ENCODE data around the gene OLFML1. TPM values are rescaled to one million over a fixed set of nuclear protein-coding genes. Genes with fewer than 3 reads are reported as not detected.

OLFML1 gene
- total and polyA plus RNA-seq, 12 donors: 4.0 to 12.6 (median 6.2) TPM

DNA sequence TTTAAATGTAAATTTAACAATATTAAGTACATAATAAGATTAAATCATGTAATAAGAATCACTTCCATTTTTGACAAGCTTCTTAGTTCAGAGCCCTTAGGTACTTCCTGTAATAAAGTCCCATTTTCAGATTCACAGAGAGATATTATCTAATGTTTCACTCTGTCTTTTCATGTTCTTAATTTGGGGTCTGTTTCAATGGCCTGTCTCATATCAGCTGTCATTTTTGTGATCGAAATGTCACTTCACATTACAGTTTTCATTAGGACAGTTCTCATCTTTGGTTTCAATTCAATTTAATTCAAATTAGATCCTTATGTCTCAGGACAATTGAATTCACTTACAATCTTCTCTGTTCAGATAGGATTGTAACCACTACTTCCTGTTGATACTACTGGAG is 22.6 kb upstream of the OLFML1 start:
- TF ChIP-seq, protein P1, sequence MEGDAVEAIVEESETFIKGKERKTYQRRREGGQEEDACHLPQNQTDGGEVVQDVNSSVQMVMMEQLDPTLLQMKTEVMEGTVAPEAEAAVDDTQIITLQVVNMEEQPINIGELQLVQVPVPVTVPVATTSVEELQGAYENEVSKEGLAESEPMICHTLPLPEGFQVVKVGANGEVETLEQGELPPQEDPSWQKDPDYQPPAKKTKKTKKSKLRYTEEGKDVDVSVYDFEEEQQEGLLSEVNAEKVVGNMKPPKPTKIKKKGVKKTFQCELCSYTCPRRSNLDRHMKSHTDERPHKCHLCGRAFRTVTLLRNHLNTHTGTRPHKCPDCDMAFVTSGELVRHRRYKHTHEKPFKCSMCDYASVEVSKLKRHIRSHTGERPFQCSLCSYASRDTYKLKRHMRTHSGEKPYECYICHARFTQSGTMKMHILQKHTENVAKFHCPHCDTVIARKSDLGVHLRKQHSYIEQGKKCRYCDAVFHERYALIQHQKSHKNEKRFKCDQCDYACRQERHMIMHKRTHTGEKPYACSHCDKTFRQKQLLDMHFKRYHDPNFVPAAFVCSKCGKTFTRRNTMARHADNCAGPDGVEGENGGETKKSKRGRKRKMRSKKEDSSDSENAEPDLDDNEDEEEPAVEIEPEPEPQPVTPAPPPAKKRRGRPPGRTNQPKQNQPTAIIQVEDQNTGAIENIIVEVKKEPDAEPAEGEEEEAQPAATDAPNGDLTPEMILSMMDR (IDR thresholded peaks at IDR 0.05): no peak
- no peak for TF ChIP-seq POLR2A (IDR thresholded peaks at IDR 0.05)
- H3K4me3 ChIP-seq: no peak overlapping the region

DNA sequence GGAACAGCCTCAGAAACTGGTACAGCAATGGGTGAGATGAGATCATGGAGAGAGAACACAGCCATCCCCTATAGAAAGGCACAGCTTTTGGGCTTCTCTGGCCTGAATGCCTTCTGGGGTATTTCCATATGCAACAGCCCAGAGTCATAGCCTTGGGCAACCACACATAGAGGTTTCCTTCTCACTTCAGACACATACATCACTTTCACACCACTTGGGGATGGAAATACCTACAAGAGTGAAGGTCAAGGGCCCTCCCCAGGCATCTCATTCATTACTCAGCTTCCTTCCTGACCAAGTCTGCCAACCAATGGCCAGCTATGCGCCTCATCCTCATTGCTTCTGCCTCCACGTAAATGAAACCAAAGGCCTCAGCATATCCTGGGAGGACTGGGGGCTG is 17.7 kb upstream of the OLFML1 start:
- 65 to 93% (median 86%) methylated on average over 2 of the region's 2 CpGs for WGBS, 4 donors
- intact Hi-C loops (cut with DNase I): no loop called here
- no peak overlapping the region for H3K4me3 ChIP-seq
- no peaks in the 10 kb centered on the region for H3K27me3 ChIP-seq
- TF ChIP-seq POLR2A (IDR thresholded peaks at IDR 0.05): no peak
- TF ChIP-seq, protein P1 (IDR thresholded peaks at IDR 0.05): no peak
- no peaks in the 10 kb centered on the region for H3K36me3 ChIP-seq (replicated peaks in 1 of 2)
- no peak for DNase-seq
- H3K9me3 ChIP-seq (replicated peaks in 1 of 3): no peaks in the 10 kb centered on the region
- H3K4me1 ChIP-seq (replicated peaks in 1 of 2): no peaks in the 10 kb centered on the region
- no peak overlapping the region for H3K27ac ChIP-seq

More for the DNA sequence above, 22.6 kb upstream of the OLFML1 start:
- 80 to 93% (median 84%) methylated on average over 1 of the region's 1 CpG for WGBS, 4 donors
- Histone ChIP-seq H3K36me3 (replicated peaks in 1 of 2) (no peaks in the 10 kb centered on the region), H3K27me3 (no peaks in the 10 kb centered on the region), H3K27ac (no peak overlapping the region), H3K4me1 (replicated peaks in 1 of 2) (no peaks in the 10 kb centered on the region), H3K9me3 (replicated peaks in 1 of 3) (no peaks in the 10 kb centered on the region)
- DNase-seq: no peak
- intact Hi-C loops (cut with DNase I): no loop called here

DNA sequence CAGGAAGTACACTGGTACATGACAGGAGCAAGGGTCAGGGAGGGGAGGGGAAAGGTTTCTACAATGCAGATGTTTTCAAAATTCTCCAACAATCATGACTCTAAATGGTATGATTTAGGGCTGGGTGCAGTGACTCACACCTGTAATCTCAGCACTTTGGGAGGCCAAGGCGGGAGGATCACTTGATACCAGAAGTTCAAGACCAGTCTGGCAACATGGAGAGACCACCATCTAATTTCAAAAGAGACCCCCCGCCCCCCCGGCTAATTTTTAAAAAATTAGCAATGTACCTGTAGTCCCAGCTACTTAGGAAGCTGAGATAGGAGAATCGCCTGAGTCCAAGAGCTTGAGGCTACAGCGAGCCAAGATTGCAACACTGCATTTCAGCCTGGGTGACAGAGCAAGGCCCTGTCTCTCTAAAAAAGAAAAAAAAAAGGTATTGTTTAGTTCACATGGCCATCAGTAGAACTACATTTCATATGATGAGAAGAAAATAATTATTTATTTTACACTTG is 15.9 kb upstream of the OLFML1 start:
- DNase-seq: no peak
- no peaks in the 10 kb centered on the region for H3K36me3 ChIP-seq (replicated peaks in 1 of 2)
- TF ChIP-seq, protein P1 (IDR thresholded peaks at IDR 0.05): no peak
- no peak for TF ChIP-seq POLR2A (IDR thresholded peaks at IDR 0.05)
- intact Hi-C loops (cut with DNase I): no loop called here
- no peak overlapping the region for H3K27ac ChIP-seq
- 84 to 92% (median 90%) methylated on average over 5 of the region's 5 CpGs for WGBS, 4 donors
- no peaks in the 10 kb centered on the region for H3K27me3 ChIP-seq
- H3K4me3 ChIP-seq: no peak overlapping the region
- no peaks in the 10 kb centered on the region for H3K9me3 ChIP-seq (replicated peaks in 1 of 3)
- no peaks in the 10 kb centered on the region for H3K4me1 ChIP-seq (replicated peaks in 1 of 2)

DNA sequence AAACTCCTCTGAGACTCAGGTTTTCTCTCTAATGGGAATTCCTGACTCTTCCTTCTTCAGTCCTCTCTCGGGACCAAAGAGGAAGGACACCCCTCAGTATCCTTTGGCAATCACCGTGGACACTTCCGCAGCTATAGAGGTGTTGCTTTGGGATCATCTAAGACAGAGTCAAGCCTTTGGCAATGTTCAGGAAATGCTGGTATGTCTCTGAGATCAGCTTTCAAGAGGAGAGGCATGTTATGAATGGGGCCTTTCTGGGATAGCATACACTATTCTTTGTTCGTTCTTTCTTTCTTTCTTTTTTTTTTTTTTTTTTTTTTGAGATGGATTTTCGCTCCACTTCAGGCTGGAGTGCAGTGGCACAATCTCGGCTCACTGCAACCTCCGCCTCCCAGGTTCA is 14.2 kb upstream of the OLFML1 start:
- WGBS, 4 donors: 84 to 94% (median 91%) methylated on average over 7 of the region's 7 CpGs

More for the DNA sequence above, 14.2 kb upstream of the OLFML1 start:
- no peak for DNase-seq
- Histone ChIP-seq H3K36me3 (replicated peaks in 1 of 2) (no peaks in the 10 kb centered on the region), H3K9me3 (replicated peaks in 1 of 3) (no peaks in the 10 kb centered on the region), H3K4me1 (replicated peaks in 1 of 2) (no peaks in the 10 kb centered on the region), H3K4me3 (no peak overlapping the region), H3K27me3 (no peaks in the 10 kb centered on the region), H3K27ac (no peak overlapping the region)
- no peak for TF ChIP-seq POLR2A (IDR thresholded peaks at IDR 0.05)
- TF ChIP-seq, protein P1 (IDR thresholded peaks at IDR 0.05): no peak
- intact Hi-C loops (cut with DNase I): no loop called here

Measured in adrenal gland (tissue), 12 donors.